ENCODE data around the gene NIPA2.
A peak's percentile ranks its signal among the peaks of the same experiment; 100 is the strongest.
"Not testable (repeated sequence)": the region's sequence is repeated elsewhere in the genome, so short reads cannot be mapped to it uniquely, and the experiment has no call there.

NIPA2 gene

GRCh38 chr15:22795206-22796063 lies 43.0 kb upstream of the NIPA2 start:
- Histone ChIP-seq H4K20me1 (ENCODE audit: control insufficient read depth, insufficient read depth, low read depth, low read length) (no peaks in the 10 kb centered on the region), H3F3A (ENCODE audit: control insufficient read depth, insufficient read depth) (peaks cover 26% of the 10 kb centered on the region), H3K4me2 (ENCODE audit: low read length) (peak overlapping the region; percentile 82), H3K27ac (ENCODE audit: low read depth, low read length) (peak overlapping the region; percentile 88), H3K9me3 (ENCODE audit: control insufficient read depth, insufficient read depth, low read length) (no peaks in the 10 kb centered on the region), H3K79me2 (ENCODE audit: control insufficient read depth, low read length) (peaks cover 95% of the 10 kb centered on the region), H3K9me2 (replicated peaks; ENCODE audit: control insufficient read depth, low read length) (no peaks in the 10 kb centered on the region), H3K36me3 (ENCODE audit: control insufficient read depth, low read length) (peaks cover 30% of the 10 kb centered on the region), H3K4me1 (ENCODE audit: control insufficient read depth, low read length) (peaks cover 93% of the 10 kb centered on the region), H3K27me3 (ENCODE audit: control insufficient read depth, low read length) (no peaks in the 10 kb centered on the region), H3K4me3 (ENCODE audit: low read length) (peak overlapping the region; percentile 69)
- TF ChIP-seq, protein P1, sequence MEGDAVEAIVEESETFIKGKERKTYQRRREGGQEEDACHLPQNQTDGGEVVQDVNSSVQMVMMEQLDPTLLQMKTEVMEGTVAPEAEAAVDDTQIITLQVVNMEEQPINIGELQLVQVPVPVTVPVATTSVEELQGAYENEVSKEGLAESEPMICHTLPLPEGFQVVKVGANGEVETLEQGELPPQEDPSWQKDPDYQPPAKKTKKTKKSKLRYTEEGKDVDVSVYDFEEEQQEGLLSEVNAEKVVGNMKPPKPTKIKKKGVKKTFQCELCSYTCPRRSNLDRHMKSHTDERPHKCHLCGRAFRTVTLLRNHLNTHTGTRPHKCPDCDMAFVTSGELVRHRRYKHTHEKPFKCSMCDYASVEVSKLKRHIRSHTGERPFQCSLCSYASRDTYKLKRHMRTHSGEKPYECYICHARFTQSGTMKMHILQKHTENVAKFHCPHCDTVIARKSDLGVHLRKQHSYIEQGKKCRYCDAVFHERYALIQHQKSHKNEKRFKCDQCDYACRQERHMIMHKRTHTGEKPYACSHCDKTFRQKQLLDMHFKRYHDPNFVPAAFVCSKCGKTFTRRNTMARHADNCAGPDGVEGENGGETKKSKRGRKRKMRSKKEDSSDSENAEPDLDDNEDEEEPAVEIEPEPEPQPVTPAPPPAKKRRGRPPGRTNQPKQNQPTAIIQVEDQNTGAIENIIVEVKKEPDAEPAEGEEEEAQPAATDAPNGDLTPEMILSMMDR (IDR thresholded peaks at IDR 0.05; ENCODE audit: low read depth, low read length, poor library complexity, severe bottlenecking): peak; percentile 25
- TF ChIP-seq EZH2phosphoT487 (IDR thresholded peaks at IDR 0.05; ENCODE audit: borderline replicate concordance, low read length): no peak

DNA sequence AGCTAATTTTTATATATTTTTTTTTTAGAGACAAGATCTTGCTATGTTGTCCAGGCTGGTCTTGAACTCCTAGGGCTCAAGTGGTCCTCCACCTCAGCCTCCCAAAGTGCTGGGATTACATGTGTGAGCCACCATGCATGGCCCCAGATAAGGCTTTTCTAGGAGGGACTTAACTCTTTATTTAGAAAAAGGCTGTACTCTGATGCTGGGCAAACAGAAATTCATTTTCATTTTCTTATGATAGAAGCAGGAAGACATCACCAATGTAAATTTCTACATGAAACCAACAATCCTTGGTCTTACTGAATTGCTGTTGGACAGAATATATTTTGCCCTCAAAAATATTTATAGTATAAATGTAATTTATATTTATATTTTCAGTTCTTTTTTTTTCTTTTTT lies 42.4 kb upstream of the NIPA2 start:
- H3K9me2 ChIP-seq (replicated peaks; ENCODE audit: control insufficient read depth, low read length): no peaks in the 10 kb centered on the region
- TF ChIP-seq EZH2phosphoT487 (IDR thresholded peaks at IDR 0.05; ENCODE audit: borderline replicate concordance, low read length): no peak
- TF ChIP-seq, protein P1 (IDR thresholded peaks at IDR 0.05; ENCODE audit: low read depth, low read length, poor library complexity, severe bottlenecking): no peak
- H3F3A ChIP-seq (ENCODE audit: control insufficient read depth, insufficient read depth): peaks cover 22% of the 10 kb centered on the region
- peaks cover 91% of the 10 kb centered on the region for H3K4me1 ChIP-seq (ENCODE audit: control insufficient read depth, low read length)
- H3K79me2 ChIP-seq (ENCODE audit: control insufficient read depth, low read length): peaks cover 93% of the 10 kb centered on the region
- no peaks in the 10 kb centered on the region for H4K20me1 ChIP-seq (ENCODE audit: control insufficient read depth, insufficient read depth, low read depth, low read length)
- no peaks in the 10 kb centered on the region for H3K9me3 ChIP-seq (ENCODE audit: control insufficient read depth, insufficient read depth, low read length)
- H3K4me3 ChIP-seq (ENCODE audit: low read length): peak overlapping the region; percentile 69
- H3K27me3 ChIP-seq (ENCODE audit: control insufficient read depth, low read length): no peaks in the 10 kb centered on the region
- H3K36me3 ChIP-seq (ENCODE audit: control insufficient read depth, low read length): peaks cover 30% of the 10 kb centered on the region
- H3K4me2 ChIP-seq (ENCODE audit: low read length): peak overlapping the region; percentile 82
- H3K27ac ChIP-seq (ENCODE audit: low read depth, low read length): peak overlapping the region; percentile 88

DNA sequence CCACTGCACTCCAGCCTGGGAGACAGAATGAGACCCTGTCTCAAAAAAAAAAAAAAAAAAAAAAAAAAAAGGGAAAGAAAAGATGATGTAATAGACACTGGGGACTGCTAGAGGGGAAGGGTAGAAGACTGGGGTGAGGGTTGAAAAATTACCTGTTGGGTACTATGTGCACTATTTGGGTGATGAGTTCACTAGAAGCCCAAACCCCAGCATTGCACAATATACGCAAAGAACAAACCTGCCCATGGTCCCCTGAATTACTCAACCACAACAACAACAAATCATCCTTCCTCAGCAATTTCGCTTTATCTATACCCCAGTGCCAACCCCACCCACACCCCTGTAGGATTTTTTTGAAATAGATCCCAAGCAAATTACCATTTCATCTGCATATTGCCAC lies 38.6 kb upstream of the NIPA2 start:
- H3K36me3 ChIP-seq (ENCODE audit: control insufficient read depth, low read length): peaks cover 12% of the 10 kb centered on the region
- H3K4me2 ChIP-seq (ENCODE audit: low read length): no peak overlapping the region
- H3K27ac ChIP-seq (ENCODE audit: low read depth, low read length): no peak overlapping the region
- H4K20me1 ChIP-seq (ENCODE audit: control insufficient read depth, insufficient read depth, low read depth, low read length): no peaks in the 10 kb centered on the region; the same call in 1 of the 2 replicates
- H3K4me1 ChIP-seq (ENCODE audit: control insufficient read depth, low read length): peaks cover 62% of the 10 kb centered on the region
- H3K27me3 ChIP-seq (ENCODE audit: control insufficient read depth, low read length): no peaks in the 10 kb centered on the region
- TF ChIP-seq, protein P1 (IDR thresholded peaks at IDR 0.05; ENCODE audit: low read depth, low read length, poor library complexity, severe bottlenecking): no peak
- TF ChIP-seq EZH2phosphoT487 (IDR thresholded peaks at IDR 0.05; ENCODE audit: borderline replicate concordance, low read length): no peak
- H3K79me2 ChIP-seq (ENCODE audit: control insufficient read depth, low read length): peaks cover 92% of the 10 kb centered on the region
- no peak overlapping the region for H3K4me3 ChIP-seq (ENCODE audit: low read length)
- peaks cover 14% of the 10 kb centered on the region for H3F3A ChIP-seq (ENCODE audit: control insufficient read depth, insufficient read depth)
- H3K9me3 ChIP-seq (ENCODE audit: control insufficient read depth, insufficient read depth, low read length): no peaks in the 10 kb centered on the region
- H3K9me2 ChIP-seq (replicated peaks; ENCODE audit: control insufficient read depth, low read length): no peaks in the 10 kb centered on the region

DNA sequence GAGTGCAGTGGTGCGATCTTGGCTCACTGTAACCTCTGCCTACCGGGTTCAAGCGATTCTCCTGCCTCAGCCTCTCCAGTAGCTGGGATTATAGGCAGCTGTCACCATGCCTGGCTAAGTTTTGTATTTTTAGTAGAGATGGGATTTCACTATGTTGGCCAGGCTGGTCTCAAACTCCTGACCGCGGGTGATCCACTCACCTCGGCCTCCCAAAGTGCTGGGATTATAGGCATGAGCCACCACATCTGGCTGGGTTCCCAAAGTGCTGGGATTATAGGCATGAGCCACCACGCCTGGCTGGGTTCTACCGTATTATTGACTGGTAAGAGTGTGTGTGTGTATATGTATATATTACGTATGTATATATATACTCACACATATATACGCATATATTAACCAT lies 35.5 kb upstream of the NIPA2 start:
- Histone ChIP-seq H3K79me2 (ENCODE audit: control insufficient read depth, low read length) (peaks cover 95% of the 10 kb centered on the region), H3K36me3 (ENCODE audit: control insufficient read depth, low read length) (peaks cover 12% of the 10 kb centered on the region), H3K4me1 (ENCODE audit: control insufficient read depth, low read length) (peaks cover 34% of the 10 kb centered on the region)
- not testable (repeated sequence) for H3K9me3 ChIP-seq (ENCODE audit: control insufficient read depth, insufficient read depth, low read length); H4K20me1 ChIP-seq (ENCODE audit: control insufficient read depth, insufficient read depth, low read depth, low read length); H3K4me3 ChIP-seq (ENCODE audit: low read length); H3K27ac ChIP-seq (ENCODE audit: low read depth, low read length); H3F3A ChIP-seq (ENCODE audit: control insufficient read depth, insufficient read depth); H3K9me2 ChIP-seq (replicated peaks; ENCODE audit: control insufficient read depth, low read length); H3K4me2 ChIP-seq (ENCODE audit: low read length); H3K27me3 ChIP-seq (ENCODE audit: control insufficient read depth, low read length)

Measured in DOHH2 (cell line).